NCI-H2196 treated with DMSO at 0.1 percent for 48 hours (cell line): ENCODE data around the gene ARHGEF33.

ENCODE experiments used
- DNase-seq: peaks from one replicate; lab custom pipeline; 2025; ENCODE audit not compliant: unreplicated experiment; lab: John Stamatoyannopoulos, UW

The ARHGEF33 gene

GRCh38 chr2:39013871-39014270 lies 124.2 kb downstream of the ARHGEF33 start:
- no peak for DNase-seq

- no peak for DNase-seq
Measured at GRCh38 chr2:39015424-39015823, 125.7 kb downstream of the ARHGEF33 start.

DNA sequence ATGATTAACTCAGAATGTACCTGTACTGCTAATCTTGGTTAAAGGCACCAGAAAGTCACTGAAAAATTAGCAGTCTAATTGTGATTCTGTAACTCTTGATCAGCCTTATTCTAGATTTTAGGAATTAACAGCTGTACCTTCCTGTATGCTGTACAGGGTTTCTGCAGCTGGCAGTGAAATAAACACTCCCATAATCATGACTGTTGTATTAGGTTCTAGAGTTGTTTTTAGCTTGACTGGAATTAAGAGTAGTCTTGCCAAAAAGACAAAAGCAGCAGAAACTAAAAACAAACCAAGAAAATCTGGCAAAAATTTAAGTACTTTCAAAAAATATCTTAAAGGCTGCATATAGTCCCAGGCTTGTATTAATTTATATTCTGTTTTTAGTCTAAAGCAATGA lies 127.7 kb downstream of the ARHGEF33 start:
- DNase-seq: no peak

DNA sequence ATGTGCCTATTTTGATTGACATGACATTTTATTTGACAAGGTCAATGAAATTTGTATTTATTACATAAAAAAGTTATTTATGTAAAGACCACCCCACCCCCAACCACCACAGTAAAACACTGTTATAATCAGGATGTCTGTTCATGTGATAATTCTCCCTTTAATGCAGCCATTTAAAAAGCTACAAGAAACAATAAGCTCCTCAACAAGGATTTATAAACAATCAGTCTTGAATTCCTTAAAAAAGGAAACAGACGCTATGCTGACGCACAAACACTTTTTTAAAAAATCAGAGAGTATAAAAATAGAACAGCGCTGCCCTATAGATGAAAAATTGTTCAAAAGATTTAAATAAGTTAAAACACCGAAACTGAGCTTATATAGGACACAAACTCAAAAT lies 129.0 kb downstream of the ARHGEF33 start:
- DNase-seq: no peak

DNA sequence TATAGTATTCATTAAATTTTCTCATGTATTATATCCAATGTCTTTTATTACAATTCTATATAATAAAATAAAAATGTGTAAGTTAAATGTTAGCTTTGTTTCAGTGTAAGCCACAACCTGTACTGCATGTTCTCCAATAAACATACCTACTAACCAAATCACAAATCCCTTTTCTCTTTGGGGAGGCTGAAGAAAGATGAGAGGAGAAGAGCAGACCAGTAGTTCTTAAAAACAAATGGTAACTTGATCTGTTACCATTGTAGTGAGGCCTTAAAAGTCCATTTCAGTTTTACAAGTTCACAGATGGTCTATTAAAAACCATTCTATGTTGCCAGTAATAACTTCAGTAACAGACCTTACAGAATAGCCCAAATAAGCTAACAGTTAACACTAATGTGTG lies 130.7 kb downstream of the ARHGEF33 start:
- DNase-seq: no peak

DNA sequence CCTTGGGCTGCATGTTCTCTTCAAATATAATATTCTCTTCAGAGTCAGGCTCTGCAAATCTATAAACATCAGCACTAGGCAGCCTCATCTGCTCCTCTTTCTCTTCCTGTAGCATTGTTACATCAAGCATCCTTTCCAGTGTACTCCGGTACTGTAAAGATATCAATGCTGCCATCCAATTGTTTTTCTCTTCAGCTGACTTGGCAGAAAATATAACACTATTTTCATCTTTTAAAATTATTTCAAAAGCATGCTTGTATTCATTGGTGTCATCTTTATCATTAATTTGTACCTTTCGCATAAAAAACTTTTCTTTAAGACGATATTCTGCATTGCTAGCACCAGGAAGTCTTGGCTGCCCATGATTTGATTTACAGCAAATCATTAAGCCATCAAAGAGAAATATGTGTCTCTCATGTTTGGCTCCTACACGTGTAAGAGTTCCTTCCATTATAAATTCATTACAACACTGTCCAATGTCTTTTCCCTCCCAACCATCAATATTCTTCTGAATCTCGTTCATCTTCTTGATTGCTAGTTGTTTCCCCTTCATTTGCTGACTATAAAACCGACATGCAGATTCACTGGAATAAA lies 133.1 kb downstream of the ARHGEF33 start:
- DNase-seq: no peak

- no peak for DNase-seq
Measured at GRCh38 chr2:39023649-39024048, 134.0 kb downstream of the ARHGEF33 start.

DNA sequence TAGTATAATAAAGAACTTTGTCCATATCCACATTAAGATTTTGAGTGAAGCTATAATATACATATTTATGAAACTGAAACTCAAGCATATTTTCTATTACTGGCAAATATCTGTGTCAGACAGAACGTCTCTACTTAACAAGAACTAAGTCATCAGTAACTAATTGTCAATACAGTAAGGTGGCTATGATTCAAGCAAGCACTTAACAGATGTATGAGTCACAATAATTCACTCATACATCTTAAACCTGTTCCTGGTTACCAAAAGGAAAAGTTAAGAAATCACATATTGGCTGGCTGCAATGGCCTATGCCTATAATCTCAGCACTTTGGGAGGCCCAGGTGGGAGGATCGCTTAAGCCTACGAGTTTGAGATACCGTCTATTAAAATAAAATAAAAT lies 135.2 kb downstream of the ARHGEF33 start:
- DNase-seq: no peak
